ENCODE results near the gene APEH. TPM values are rescaled to one million over a fixed set of nuclear protein-coding genes. Genes with fewer than 3 reads are reported as not detected.
A peak's percentile ranks its signal among the peaks of the same experiment; 100 is the strongest.

Gene APEH
- total and polyA plus RNA-seq, 2 of the 13 experiments (the other 11 are each of a cell fraction or from before 2014, with no cell fraction given), result 116 to 130 TPM

GRCh38 chr3:49667701-49668413 lies 6.3 kb upstream of the APEH start (continued):
- TF ChIP-seq ZNF232 (CRISPR knock-in tag; IDR thresholded peaks at IDR 0.05; ENCODE audit: borderline replicate concordance) (peak; percentile 7; the same call in 1 of the 2 replicates), NPAS2 (CRISPR knock-in tag; IDR thresholded peaks at IDR 0.05; ENCODE audit: borderline replicate concordance) (no peak), PTBP1 (IDR thresholded peaks at IDR 0.05; ENCODE audit: low read depth, low read length, poor library complexity, severe bottlenecking) (no peak), ZNF776 (CRISPR knock-in tag; IDR thresholded peaks at IDR 0.05) (0 out of 2 replicates have a peak, but pooled peaks have one; percentile 60), POLR2AphosphoS5 (IDR thresholded peaks at IDR 0.05; ENCODE audit: low read depth, low read length) (no peak), HNRNPH1 (optimal IDR thresholded peaks at IDR 0.05; ENCODE audit: low read depth, low read length) (no peak), ZNF235 (CRISPR knock-in tag; IDR thresholded peaks at IDR 0.05; ENCODE audit: borderline replicate concordance) (0 out of 2 replicates have a peak, but pooled peaks have one; percentile 53)
- TF ChIP-seq, protein P1, sequence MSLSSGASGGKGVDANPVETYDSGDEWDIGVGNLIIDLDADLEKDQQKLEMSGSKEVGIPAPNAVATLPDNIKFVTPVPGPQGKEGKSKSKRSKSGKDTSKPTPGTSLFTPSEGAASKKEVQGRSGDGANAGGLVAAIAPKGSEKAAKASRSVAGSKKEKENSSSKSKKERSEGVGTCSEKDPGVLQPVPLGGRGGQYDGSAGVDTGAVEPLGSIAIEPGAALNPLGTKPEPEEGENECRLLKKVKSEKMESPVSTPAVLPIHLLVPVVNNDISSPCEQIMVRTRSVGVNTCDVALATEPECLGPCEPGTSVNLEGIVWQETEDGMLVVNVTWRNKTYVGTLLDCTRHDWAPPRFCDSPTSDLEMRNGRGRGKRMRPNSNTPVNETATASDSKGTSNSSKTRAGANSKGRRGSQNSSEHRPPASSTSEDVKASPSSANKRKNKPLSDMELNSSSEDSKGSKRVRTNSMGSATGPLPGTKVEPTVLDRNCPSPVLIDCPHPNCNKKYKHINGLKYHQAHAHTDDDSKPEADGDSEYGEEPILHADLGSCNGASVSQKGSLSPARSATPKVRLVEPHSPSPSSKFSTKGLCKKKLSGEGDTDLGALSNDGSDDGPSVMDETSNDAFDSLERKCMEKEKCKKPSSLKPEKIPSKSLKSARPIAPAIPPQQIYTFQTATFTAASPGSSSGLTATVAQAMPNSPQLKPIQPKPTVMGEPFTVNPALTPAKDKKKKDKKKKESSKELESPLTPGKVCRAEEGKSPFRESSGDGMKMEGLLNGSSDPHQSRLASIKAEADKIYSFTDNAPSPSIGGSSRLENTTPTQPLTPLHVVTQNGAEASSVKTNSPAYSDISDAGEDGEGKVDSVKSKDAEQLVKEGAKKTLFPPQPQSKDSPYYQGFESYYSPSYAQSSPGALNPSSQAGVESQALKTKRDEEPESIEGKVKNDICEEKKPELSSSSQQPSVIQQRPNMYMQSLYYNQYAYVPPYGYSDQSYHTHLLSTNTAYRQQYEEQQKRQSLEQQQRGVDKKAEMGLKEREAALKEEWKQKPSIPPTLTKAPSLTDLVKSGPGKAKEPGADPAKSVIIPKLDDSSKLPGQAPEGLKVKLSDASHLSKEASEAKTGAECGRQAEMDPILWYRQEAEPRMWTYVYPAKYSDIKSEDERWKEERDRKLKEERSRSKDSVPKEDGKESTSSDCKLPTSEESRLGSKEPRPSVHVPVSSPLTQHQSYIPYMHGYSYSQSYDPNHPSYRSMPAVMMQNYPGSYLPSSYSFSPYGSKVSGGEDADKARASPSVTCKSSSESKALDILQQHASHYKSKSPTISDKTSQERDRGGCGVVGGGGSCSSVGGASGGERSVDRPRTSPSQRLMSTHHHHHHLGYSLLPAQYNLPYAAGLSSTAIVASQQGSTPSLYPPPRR (CRISPR knock-in tag; IDR thresholded peaks at IDR 0.05; ENCODE audit: borderline replicate concordance), result no peak
- TF ChIP-seq, protein P2, sequence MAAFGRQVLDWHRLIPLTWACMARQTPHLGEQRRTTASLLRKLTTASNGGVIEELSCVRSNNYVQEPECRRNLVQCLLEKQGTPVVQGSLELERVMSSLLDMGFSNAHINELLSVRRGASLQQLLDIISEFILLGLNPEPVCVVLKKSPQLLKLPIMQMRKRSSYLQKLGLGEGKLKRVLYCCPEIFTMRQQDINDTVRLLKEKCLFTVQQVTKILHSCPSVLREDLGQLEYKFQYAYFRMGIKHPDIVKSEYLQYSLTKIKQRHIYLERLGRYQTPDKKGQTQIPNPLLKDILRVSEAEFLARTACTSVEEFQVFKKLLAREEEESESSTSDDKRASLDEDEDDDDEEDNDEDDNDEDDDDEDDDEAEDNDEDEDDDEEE (CRISPR knock-in tag; IDR thresholded peaks at IDR 0.05), result peak; percentile 76
